ENCODE measurements around the gene TTC7B. TPM values are rescaled to one million over a fixed set of nuclear protein-coding genes. Genes with fewer than 3 reads are reported as not detected.

The TTC7B gene
- total RNA-seq, 1 experiment from 2014 or later = 70.6 TPM

- H3K4me1 ChIP-seq (ENCODE audit: control insufficient read depth in 1 of 2, insufficient read depth in 2 of 2, low read length in 2 of 2) = peaks cover 24 to 49% of the 10 kb centered on the region in 2 experiments
- no peaks in the 10 kb centered on the region for H4K20me1 ChIP-seq (ENCODE audit: insufficient read depth)
- no peaks in the 10 kb centered on the region for H3K79me2 ChIP-seq (ENCODE audit: insufficient read depth, low read length)
- H3K27ac ChIP-seq (ENCODE audit: low read depth, low read length) = peak overlapping the region; percentile 72; the same call in 1 of the 2 replicates
- ChIA-PET RAD21 (ENCODE audit: low non-redundant PET in 1 of 2, low total read pairs in 2 of 2, uncharacterized antibody in 2 of 2, unreplicated experiment in 2 of 2) (no interaction called here), POLR2A (no interaction called here), CTCF (interaction anchor here (1.0 kb wide), 1 partner anchor 52 kb away, joined by 3 read pairs; no protein-coding TSS in a partner anchor)
- H3K4me3 ChIP-seq (replicated peaks in 1 of 2; ENCODE audit: low read depth in 1 of 2, low read length in 2 of 2) = peak overlapping the region; percentile 22 to 48
- peak; percentile 23 for TF ChIP-seq TCF7L2 (IDR thresholded peaks at IDR 0.05; ENCODE audit: borderline replicate concordance, extremely low read depth, insufficient read depth, insufficient read length)
- TF ChIP-seq EGR1 (IDR thresholded peaks at IDR 0.05; ENCODE audit: low read depth) = no peak
- peak; percentile 71 for TF ChIP-seq JUND (IDR thresholded peaks at IDR 0.05)
- no peak for TF ChIP-seq ZFX (IDR thresholded peaks at IDR 0.05)
- no peak for TF ChIP-seq REST (IDR thresholded peaks at IDR 0.05; ENCODE audit: low read depth)
- peak; percentile 51; the same call in 1 of the 2 replicates for TF ChIP-seq ATF3 (IDR thresholded peaks at IDR 0.05)
- no peak for TF ChIP-seq RAD21 (IDR thresholded peaks at IDR 0.05; ENCODE audit: low read depth)
- TF ChIP-seq EZH2 (IDR thresholded peaks at IDR 0.05) = no peak
- peak; percentile 51 for TF ChIP-seq SP1 (IDR thresholded peaks at IDR 0.05; ENCODE audit: low read depth)
- no peak for TF ChIP-seq SIN3A (IDR thresholded peaks at IDR 0.05; ENCODE audit: low read depth)
- TF ChIP-seq SRF (IDR thresholded peaks at IDR 0.05; ENCODE audit: low read depth) = no peak
- no peak for TF ChIP-seq ZNF274 (IDR thresholded peaks at IDR 0.05; ENCODE audit: low read depth, low read length)
- TF ChIP-seq POLR2AphosphoS5 (IDR thresholded peaks at IDR 0.05; ENCODE audit: low read depth, low read length) = peak; percentile 43; the same call in 1 of the 2 replicates
- no peak for TF ChIP-seq POLR2A (IDR thresholded peaks at IDR 0.05; ENCODE audit: borderline replicate concordance, extremely low read depth, insufficient read depth, insufficient read length)
- peak; percentile 47 for TF ChIP-seq FOSL1 (IDR thresholded peaks at IDR 0.05; ENCODE audit: low read depth)
- H2AFZ ChIP-seq (ENCODE audit: low read depth, low read length, poor library complexity, severe bottlenecking) = peak overlapping the region; percentile 98
- DNase-seq (ENCODE audit: low read depth, low spot score) (peak; percentile 45), ATAC-seq (peak; percentile 78)
- peak overlapping the region; percentile 83 for H3K4me2 ChIP-seq (ENCODE audit: low read length)
- H3K9ac ChIP-seq (ENCODE audit: low read length) = peak overlapping the region; percentile 34
- no peaks in the 10 kb centered on the region for H3K36me3 ChIP-seq (ENCODE audit: control insufficient read depth in 1 of 2, insufficient read depth in 2 of 2, low read length in 2 of 2)
- no TSS peak for BruUV-seq (replicated peaks)
- no peaks in the 10 kb centered on the region for H3K9me3 ChIP-seq (ENCODE audit: control insufficient read depth in 1 of 2, insufficient read depth in 1 of 2, low read depth in 1 of 2, low read length in 2 of 2)
- H3K27me3 ChIP-seq (ENCODE audit: insufficient read depth, low read length) = no peaks in the 10 kb centered on the region
- no peaks in the 10 kb centered on the region for H3K9me2 ChIP-seq (ENCODE audit: insufficient read depth)
- intact Hi-C loops (cut with micrococcal nuclease) = no loop called here
Measured at GRCh38 chr14:90850487-90850886, 34.3 kb upstream of the TTC7B start.
